ENCODE data around the gene SLC9A5.

SLC9A5 gene

GRCh38 chr16:67238806-67239470 is 9.8 kb upstream of the SLC9A5 start:
- DNase-seq: no peak

GRCh38 chr16:67240506-67240905 is 8.3 kb upstream of the SLC9A5 start:
- no peak for DNase-seq

DNA sequence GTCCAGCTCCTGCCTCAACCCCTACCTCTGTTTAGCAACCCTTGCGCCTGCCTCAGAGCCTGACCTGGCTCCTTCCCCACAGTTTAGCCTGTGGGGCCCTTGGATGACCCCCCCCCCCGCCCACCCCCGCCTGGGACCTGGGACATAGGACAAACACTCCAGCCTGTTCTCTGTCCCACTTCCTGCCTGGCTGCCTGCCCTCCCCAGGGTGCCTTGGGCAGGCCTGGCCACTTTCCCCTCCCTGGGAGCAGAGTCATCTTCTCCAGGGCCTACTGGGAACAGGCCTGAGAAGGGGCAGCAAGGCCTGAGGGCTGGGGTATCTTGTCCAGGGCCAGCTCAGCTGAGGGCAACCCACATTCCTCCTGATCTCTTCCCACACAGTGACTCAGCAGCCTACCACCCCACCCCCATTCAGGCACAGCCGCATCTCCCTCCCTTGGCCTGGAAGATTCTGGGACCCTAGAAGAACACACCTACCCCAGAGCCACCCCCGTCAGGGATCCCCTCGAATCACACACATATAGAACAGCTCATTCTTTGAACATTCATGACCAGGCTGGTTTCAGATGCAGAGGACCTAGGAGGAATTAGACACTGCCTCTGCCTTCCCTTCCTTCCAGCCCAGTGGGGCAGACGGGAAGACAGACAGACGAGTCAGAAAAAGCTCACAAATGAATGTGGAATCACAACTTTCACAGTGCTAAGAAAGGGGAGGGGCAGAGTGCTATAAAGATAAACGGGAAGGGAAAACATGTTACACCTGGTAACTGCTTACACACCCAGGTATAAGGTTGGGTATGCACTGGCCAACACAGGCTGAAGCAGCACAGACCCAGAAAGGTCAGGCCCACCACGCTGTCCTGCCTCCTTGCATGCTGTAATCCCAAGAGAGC is 7.5 kb upstream of the SLC9A5 start:
- no peak for DNase-seq

DNA sequence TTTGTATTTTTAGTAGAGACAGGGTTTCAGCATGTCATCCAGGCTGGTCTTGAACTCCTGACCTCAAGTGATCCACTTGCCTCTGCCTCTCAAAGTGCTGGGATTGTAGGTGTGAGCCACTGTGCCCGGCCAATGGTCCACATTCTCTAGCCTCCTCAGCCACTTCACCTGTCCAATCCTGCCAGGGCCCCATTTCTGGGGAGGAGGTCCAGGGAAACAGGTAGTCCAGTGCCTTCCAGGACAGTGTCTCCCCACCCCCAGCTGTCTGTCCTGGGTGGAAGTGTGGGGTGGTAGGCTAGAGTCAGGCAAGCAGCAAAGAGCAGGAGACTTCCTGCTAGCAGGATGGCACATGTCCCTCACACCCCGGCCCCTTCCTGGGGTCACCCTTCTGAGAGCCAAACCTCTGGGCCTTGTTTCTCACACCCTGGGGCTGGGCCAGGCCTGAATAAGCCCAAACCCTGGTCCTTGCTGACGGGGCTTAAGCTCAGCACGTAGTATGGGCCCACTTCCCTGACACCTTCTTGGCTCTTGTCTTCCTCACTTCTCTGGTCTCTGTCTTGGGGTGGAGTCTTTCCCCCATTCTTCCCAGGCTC is 6.5 kb upstream of the SLC9A5 start:
- DNase-seq: no peak

DNA sequence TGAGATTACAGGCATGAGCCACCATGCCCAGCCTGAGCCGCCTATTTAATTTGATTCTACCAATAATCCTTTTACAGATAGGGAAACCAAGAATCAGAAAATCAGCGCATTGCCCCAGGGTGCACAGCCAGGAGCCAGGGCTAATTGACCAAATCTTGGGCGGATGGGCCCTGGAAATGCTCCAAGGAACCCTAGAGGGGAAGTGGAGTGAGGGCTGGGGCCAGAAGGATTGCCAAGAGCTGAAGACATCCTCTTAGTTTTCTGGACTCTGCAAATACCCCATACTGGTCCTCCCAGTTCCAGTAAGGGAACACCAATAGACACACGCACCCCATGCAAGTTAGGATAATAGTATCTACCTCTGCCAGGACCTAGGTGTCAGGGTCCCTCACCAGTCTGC is 5.3 kb upstream of the SLC9A5 start:
- DNase-seq: no peak

GRCh38 chr16:67244387-67245185 is 4.2 kb upstream of the SLC9A5 start:
- peak; percentile 83 for DNase-seq

GRCh38 chr16:67245186-67245585 is 3.6 kb upstream of the SLC9A5 start:
- DNase-seq: no peak

DNA sequence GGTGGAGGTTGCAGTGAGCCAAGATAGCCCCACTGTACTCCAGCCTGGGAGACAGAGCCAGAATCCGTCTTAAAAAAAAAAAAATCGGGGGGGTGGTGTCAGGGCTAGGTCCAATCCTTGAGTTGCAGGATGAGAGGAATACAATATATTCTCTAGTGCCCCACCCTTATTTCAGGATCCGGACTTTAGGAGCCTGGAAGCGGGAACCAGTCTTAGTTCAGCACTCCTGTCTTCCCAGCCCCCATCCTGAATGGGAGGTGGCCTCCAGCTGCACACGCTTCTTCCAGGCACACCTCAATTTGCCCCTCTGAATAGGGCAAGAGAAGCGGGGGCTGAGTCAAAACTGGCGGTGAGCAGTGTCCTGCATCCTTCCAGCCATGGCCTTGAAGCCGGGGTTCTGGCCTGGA is 3.1 kb upstream of the SLC9A5 start:
- DNase-seq: no peak

DNA sequence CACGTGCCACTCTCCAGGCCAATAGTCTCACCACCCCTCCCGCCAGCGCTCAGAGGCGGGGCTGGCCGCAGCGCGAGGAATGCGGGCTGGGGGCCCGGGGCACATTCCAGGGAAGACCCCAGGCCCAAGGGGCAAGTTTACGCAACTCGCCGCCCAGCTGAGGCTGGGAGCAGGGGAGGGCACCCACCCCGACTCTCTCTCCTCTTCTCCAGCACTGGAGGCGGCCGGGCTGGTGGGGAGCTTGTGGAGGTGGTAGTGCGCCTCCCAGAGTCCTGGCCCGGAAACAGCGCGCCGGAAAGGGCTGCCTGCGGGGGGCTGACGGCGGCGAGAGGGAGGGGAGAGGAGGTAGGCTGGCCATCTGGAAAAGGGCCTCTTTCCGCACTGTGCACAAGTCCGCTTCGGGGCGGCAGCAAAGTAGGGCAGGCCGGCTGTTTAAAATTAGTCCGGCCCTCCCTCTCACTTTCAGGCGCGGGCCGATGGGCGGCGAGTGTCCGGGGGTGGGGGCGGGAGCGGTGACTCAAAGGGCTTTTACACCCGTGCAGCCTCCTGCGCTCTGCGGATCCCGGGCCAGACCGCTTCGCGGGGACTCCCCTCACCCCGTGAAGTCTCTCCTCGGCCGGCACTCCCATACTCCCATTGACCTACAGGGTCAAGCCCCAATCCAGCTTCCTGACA is 2.6 kb upstream of the SLC9A5 start:
- peak; percentile 52 for DNase-seq

DNA sequence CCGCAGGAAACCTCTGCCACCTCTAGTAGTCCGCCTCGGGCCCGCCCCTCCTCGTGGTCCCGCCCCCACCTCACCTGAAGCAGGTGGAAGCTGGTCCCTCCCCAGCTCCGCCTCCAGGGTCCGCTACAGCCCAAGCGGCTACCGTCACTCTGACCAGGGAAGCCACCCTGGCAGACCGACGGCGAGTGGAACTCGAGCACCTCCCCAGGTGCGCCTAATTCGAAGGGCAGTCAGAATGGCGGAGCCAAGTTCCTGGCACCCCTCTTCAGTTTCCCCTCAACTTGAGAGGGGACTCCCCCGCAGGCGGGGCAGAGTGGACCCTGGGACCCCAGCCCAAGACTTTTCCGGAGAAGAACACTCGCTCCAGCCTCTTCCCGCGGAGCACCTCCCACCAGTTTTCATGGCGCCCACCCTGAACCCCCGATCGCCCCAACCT is 2.0 kb upstream of the SLC9A5 start:
- no peak for DNase-seq

- peak; percentile 98 for DNase-seq
Observed at GRCh38 chr16:67247192-67248072, 1.3 kb upstream of the SLC9A5 start, which contains the start of gene FHOD1. TSS of gene FHOD1 (minus strand) at chr16:67247481. CDS start at chr16:67247410, 71 bp downstream.

- no peak for DNase-seq
Observed at GRCh38 chr16:67248073-67248400, 742 bp upstream of the SLC9A5 start.

DNA sequence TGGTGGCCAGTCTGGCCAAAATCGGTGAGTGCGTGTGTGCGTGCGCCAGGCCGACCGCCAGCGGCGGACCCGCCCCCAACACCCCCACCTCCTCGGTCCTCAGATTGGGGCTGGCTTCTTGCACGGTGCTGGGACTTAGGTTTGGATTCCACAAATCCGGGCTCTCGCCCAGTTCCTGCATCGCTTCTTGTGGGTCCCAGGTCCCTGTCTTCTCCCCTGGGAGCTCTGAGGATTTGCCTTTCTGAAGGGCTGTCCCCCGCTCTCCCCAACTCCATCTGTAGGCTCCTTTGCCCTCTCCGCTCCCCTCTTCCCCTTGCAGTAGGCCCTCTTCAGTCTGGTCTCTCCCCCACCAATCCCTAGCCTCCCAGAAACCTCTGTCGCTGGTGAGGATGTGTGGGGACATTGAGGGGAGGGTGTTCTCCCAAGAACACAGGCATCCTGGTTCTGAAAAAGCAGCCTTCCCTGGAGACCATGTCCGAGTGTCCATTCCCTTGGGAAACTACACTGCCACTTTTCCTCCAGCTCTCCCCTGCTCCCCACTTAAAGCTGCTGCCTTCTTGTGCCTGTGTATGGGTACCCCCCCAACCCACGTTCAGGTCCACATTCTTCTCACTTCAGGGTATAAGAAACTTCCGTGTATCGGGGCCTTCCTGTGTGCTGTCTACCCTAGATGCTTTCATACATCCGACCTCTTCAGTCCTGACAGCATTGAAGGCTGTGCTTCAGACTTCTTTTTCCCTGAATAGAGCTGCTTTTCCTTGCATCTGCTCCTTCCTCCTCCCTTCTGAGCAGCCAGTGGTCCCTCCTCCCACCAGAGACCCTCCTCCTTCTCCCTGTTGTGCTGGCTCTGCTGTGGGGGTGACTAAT is 632 bp downstream of the SLC9A5 start:
- no peak for DNase-seq

DNA sequence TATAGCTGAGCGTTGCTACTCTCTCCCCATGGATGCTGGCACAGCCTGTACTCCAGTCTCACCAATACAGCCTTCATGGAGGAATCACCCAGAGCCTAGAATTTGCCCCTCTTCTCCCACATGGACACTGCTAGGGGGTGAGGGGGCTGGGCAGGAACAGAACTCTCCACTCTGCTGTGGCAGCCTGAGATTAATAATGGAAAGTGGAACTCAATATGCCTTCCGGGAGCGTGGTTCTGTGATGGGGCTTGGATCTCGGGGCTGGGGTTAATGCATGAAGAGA is 1.2 kb downstream of the SLC9A5 start:
- DNase-seq: no peak

- no peak for DNase-seq
Observed at GRCh38 chr16:67252609-67253497, 4.1 kb downstream of the SLC9A5 start.

- no peak for DNase-seq
Observed at GRCh38 chr16:67254801-67255552, 6.2 kb downstream of the SLC9A5 start.

GRCh38 chr16:67255553-67256221 is 6.9 kb downstream of the SLC9A5 start:
- no peak for DNase-seq

DNA sequence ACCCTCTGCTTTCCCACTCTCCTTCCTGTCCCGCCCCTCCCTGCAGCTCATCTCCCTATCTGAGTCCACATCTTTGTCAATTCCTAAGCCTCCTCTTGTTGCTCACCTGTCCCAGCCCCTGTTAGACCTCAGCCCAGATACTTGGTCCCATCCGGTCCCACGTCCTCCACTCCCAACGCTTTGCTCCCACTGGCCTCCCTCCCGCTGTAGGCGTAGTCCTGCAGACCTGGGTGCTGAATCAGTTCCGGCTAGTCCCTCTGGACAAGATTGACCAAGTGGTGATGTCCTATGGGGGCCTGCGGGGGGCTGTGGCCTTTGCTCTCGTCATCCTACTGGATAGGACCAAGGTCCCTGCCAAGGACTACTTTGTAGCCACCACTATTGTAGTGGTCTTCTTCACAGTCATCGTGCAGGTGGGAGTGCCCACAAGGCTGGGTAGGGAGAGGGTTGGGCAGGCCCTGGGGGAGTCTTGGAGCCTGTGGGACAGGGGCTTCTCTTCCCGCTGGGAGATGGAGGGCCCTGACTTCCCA is 8.0 kb downstream of the SLC9A5 start:
- no peak for DNase-seq
